ENCODE measurements around the gene SLC23A2.

DNA sequence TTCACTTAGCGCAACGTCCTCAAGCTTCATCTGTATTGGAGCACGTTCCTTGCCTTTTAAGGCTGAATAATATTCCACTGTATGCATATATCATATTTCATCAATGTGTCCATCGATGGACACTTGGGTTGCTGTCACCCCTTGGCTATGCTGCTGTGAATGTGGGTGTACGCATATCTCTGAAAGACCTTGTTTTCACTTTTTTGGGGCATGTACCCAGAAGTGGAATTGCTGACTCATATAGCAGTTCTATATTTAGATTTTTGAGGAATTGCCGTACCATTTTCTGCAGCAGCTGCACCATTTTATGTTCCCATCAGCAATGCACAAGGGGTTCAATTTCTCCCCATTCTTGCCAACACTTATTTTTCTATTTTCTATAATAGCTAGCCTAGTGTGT, 22.8 kb upstream of the SLC23A2 start:
- TF ChIP-seq, protein P1, sequence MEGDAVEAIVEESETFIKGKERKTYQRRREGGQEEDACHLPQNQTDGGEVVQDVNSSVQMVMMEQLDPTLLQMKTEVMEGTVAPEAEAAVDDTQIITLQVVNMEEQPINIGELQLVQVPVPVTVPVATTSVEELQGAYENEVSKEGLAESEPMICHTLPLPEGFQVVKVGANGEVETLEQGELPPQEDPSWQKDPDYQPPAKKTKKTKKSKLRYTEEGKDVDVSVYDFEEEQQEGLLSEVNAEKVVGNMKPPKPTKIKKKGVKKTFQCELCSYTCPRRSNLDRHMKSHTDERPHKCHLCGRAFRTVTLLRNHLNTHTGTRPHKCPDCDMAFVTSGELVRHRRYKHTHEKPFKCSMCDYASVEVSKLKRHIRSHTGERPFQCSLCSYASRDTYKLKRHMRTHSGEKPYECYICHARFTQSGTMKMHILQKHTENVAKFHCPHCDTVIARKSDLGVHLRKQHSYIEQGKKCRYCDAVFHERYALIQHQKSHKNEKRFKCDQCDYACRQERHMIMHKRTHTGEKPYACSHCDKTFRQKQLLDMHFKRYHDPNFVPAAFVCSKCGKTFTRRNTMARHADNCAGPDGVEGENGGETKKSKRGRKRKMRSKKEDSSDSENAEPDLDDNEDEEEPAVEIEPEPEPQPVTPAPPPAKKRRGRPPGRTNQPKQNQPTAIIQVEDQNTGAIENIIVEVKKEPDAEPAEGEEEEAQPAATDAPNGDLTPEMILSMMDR (IDR thresholded peaks at IDR 0.05), result no peak
- TF ChIP-seq POLR2A (IDR thresholded peaks at IDR 0.05), result no peak
